Body of pancreas (tissue), 4 donors: ENCODE measurements around the gene KIF13A. TPM values are rescaled to one million over a fixed set of nuclear protein-coding genes. Genes with fewer than 3 reads are reported as not detected.
"Not testable (repeated sequence)": the region's sequence is repeated elsewhere in the genome, so short reads cannot be mapped to it uniquely, and the experiment has no call there.

Source experiments
- ATAC-seq: fragments of 150-250 bp; one replicate; pipeline ENCODE4 v1.9.1; 2016
- DNase-seq, 4 donors: peaks; one replicate each; pipeline ENCODE4 v3.0.0-alpha.2; 2019
- H3K27ac ChIP-seq, 4 donors: fragments of 200-600 bp; sonication (generic); 1 replicate in 3 of 4; 2 replicates in 1 of 4; pipeline versions ENCODE4 v1.5.1 to v1.6.1; 2016 to 2019; ENCODE audit warnings: mild to moderate bottlenecking in 1 of 4, mixed read lengths in 1 of 4, moderate library complexity in 1 of 4
- H3K27me3 ChIP-seq, 2 donors: fragments of 200-600 bp; sonication (generic); one replicate each; pipeline ENCODE4 v1.6.0; 2016; ENCODE audit warnings: mild to moderate bottlenecking in 1 of 2
- H3K36me3 ChIP-seq, 2 donors: fragments of 200-600 bp; sonication (generic); replicated peaks in 1 of 2; 2 replicates each; pipeline ENCODE4 v1.5.1; 2016; ENCODE audit warnings: low read depth in 2 of 2; ENCODE audit not compliant: insufficient read depth in 1 of 2
- H3K4me1 ChIP-seq: fragments of 200-600 bp; sonication (generic); one replicate; pipeline ENCODE4 v1.6.0; 2016
- H3K4me3 ChIP-seq, 2 donors: fragments of 200-600 bp; sonication (generic); 1 replicate in 1 of 2; 2 replicates in 1 of 2; pipeline ENCODE4 v1.5.1; 2016 to 2019
- H3K9me3 ChIP-seq, 3 donors: fragments of 200-600 bp; sonication (generic); 1 replicate in 2 of 3; 2 replicates in 1 of 3; pipeline ENCODE4 v1.5.1; 2016
- CTCF ChIP-seq, 7 experiments: fragments of 450-650 bp in 4 of 7; fragments of 200-600 bp in 3 of 7; sonication (generic) in 3 of 7; IDR thresholded peaks; one replicate each; pipeline ENCODE4 v1.5.1; 2016 to 2019; ENCODE audit warnings: antibody characterized with exemption in 7 of 7
- POLR2A ChIP-seq, 3 donors: fragments of 450-650 bp; IDR thresholded peaks; one replicate each; pipeline ENCODE4 v1.6.1; 2016; ENCODE audit warnings: antibody characterized with exemption in 3 of 3, mild to moderate bottlenecking in 2 of 3
- WGBS, 2 donors: methylation state at CpG; one replicate each; pipeline ENCODE4 v1.1.5; 2017; 5-methylcytosine and 5-hydroxymethylcytosine counted together
- intact Hi-C: fragments of 100-400 bp; cut with DNase I; formaldehyde crosslinking; loops from one replicate; pipeline ENCODE4 v1.15.1; 2023
- total RNA-seq, 2 donors: library from RNA; depleted of rRNA; stranded (reverse); fragments of >200 nt; gene quantifications; one replicate each; pipeline ENCODE4 v1.1.0, GENCODE V29; 2016

KIF13A gene
- total RNA-seq, 2 donors from 2014 or later = 13.2 to 17.1 TPM

DNA sequence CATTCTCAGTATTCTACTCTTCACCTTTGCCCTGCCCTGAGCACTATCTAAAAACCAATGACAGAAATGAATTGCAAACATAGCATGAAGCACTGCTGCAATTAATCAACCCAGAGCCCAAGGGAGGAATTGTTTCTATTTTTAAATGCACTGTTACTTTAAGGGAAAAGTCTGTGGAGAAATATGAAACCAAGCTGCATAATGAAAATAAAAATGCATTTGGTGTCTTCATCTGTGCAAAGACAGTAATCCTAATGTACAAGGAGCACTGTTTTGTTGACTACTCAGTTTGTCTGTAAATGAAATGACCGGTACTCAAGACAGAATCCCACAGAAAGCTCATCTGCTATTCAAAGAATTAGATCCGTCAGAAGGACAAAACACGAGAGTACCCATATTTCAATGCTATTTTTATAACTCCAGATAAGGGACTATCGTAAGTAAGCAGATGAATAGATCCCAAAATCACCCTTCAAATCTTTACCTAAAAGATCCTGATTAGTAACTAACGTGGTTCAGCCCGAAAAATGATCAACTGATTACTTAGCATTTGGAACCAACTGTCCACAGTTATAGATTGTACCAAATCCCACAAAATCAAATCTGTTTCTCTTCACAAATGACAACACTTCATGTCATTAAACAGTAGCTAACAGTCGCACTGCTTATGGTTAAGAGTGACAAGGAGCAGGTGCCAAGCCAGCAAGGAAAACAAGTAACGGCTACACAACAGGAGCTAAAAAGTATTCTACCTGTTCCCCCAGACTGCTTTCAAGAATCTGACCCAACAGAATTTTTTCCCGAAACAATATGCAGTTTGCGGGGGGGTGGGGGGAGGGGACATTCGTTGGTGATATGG lies 2.4 kb downstream of the KIF13A start:
- H3K4me3 ChIP-seq = no peak overlapping the region
- ATAC-seq = no peak
- H3K27ac ChIP-seq = peak overlapping the region in 3 of 4 donors; percentile 19 to 33 (median 23)
- intact Hi-C loops = no loop called here
- 6 to 10% methylated on average over 11 of the region's 11 CpGs for WGBS, 2 donors
- no peaks in the 10 kb centered on the region for H3K36me3 ChIP-seq
- DNase-seq = no peak
- peaks cover 34% of the 10 kb centered on the region for H3K4me1 ChIP-seq
- no peaks in the 10 kb centered on the region for H3K27me3 ChIP-seq
- no peak for TF ChIP-seq POLR2A (IDR thresholded peaks at IDR 0.05)
- TF ChIP-seq CTCF (IDR thresholded peaks at IDR 0.05) = no peak
- H3K9me3 ChIP-seq = no peaks in the 10 kb centered on the region

GRCh38 chr6:17984399-17984798 lies 3.0 kb downstream of the KIF13A start:
- 10 to 17% methylated on average over 1 of the region's 1 CpG for WGBS, 2 donors
- TF ChIP-seq CTCF (IDR thresholded peaks at IDR 0.05) = no peak
- no peak for TF ChIP-seq POLR2A (IDR thresholded peaks at IDR 0.05)
- H3K9me3 ChIP-seq = no peaks in the 10 kb centered on the region
- peaks cover 34% of the 10 kb centered on the region for H3K4me1 ChIP-seq
- no peak for DNase-seq
- ATAC-seq = no peak
- no peaks in the 10 kb centered on the region for H3K36me3 ChIP-seq
- intact Hi-C loops = no loop called here
- H3K4me3 ChIP-seq = no peak overlapping the region
- H3K27me3 ChIP-seq = no peaks in the 10 kb centered on the region
- peak overlapping the region in 2 of 4 donors; percentile 19 to 33 for H3K27ac ChIP-seq

GRCh38 chr6:17983730-17984129 lies 3.7 kb downstream of the KIF13A start:
- H3K9me3 ChIP-seq = no peaks in the 10 kb centered on the region
- H3K36me3 ChIP-seq = no peaks in the 10 kb centered on the region
- no peak overlapping the region for H3K4me3 ChIP-seq
- H3K4me1 ChIP-seq = peaks cover 29% of the 10 kb centered on the region
- H3K27ac ChIP-seq = peak overlapping the region in 1 of 4 donors; percentile 11
- intact Hi-C loops = no loop called here
- ATAC-seq (no peak), DNase-seq (no peak)
- no peaks in the 10 kb centered on the region for H3K27me3 ChIP-seq
- WGBS, 2 donors = 79 to 88% methylated on average over 2 of the region's 2 CpGs
- TF ChIP-seq CTCF (IDR thresholded peaks at IDR 0.05) = no peak
- no peak for TF ChIP-seq POLR2A (IDR thresholded peaks at IDR 0.05)

- intact Hi-C loops = no loop called here
- ATAC-seq (no peak), DNase-seq (no peak)
- WGBS, 2 donors = 60 to 83% methylated on average over 4 of the region's 4 CpGs
- Histone ChIP-seq H3K27me3 (no peaks in the 10 kb centered on the region), H3K9me3 (no peaks in the 10 kb centered on the region), H3K36me3 (no peaks in the 10 kb centered on the region), H3K4me1 (peaks cover 12% of the 10 kb centered on the region), H3K27ac (no peak overlapping the region), H3K4me3 (no peak overlapping the region)
- TF ChIP-seq POLR2A (IDR thresholded peaks at IDR 0.05) = no peak
- TF ChIP-seq CTCF (IDR thresholded peaks at IDR 0.05) = no peak
Observed at GRCh38 chr6:17980329-17980728, 7.1 kb downstream of the KIF13A start.

- DNase-seq (no peak), ATAC-seq (no peak)
- H3K27me3 ChIP-seq = no peaks in the 10 kb centered on the region
- no peak for TF ChIP-seq POLR2A (IDR thresholded peaks at IDR 0.05)
- TF ChIP-seq CTCF (IDR thresholded peaks at IDR 0.05) = no peak
- H3K27ac ChIP-seq = no peak overlapping the region
- no peaks in the 10 kb centered on the region for H3K9me3 ChIP-seq
- H3K36me3 ChIP-seq = no peaks in the 10 kb centered on the region
- H3K4me3 ChIP-seq = no peak overlapping the region
- H3K4me1 ChIP-seq = peaks cover 4% of the 10 kb centered on the region
- intact Hi-C loops = no loop called here
Observed at GRCh38 chr6:17979479-17979878, 8.0 kb downstream of the KIF13A start.

GRCh38 chr6:17976258-17976657 lies 11.2 kb downstream of the KIF13A start:
- DNase-seq, H3K9me3 ChIP-seq, intact Hi-C loops, H3K27me3 ChIP-seq, H3K4me1 ChIP-seq, H3K36me3 ChIP-seq, H3K27ac ChIP-seq, ATAC-seq, H3K4me3 ChIP-seq: not testable (repeated sequence)
- 92 to 96% methylated on average over 12 to 36 of the region's 36 CpGs for WGBS, 2 donors
